GM12801 (cell line): ENCODE results near the gene DTWD2.

Source experiments
- CTCF ChIP-seq: IDR thresholded peaks from one replicate; pipeline ENCODE4 v1.5.1; 2011; ENCODE audit warnings: control low read depth; ENCODE audit not compliant: insufficient read length; ENCODE audit errors: extremely low read depth

Gene DTWD2

GRCh38 chr5:118968406-118968911, 19.9 kb downstream of the DTWD2 start:
- no peak for TF ChIP-seq CTCF

- TF ChIP-seq CTCF: no peak
These were observed 21.3 kb downstream of the DTWD2 start for GRCh38 chr5:118967059-118967508.

GRCh38 chr5:118965890-118966289, 22.5 kb downstream of the DTWD2 start:
- TF ChIP-seq CTCF: no peak

GRCh38 chr5:118963169-118963568, 25.2 kb downstream of the DTWD2 start:
- TF ChIP-seq CTCF: no peak

GRCh38 chr5:118960557-118960956, 27.8 kb downstream of the DTWD2 start:
- TF ChIP-seq CTCF: no peak

- TF ChIP-seq CTCF: no peak
These were observed 31.6 kb downstream of the DTWD2 start for GRCh38 chr5:118956727-118957126.

- no peak for TF ChIP-seq CTCF
These were observed 34.7 kb downstream of the DTWD2 start for GRCh38 chr5:118953652-118954005.
